Heart right ventricle (tissue), 16 donors: ENCODE data around the gene ILRUN. TPM values are rescaled to one million over a fixed set of nuclear protein-coding genes. Genes with fewer than 3 reads are reported as not detected.
"Not testable (repeated sequence)": the region's sequence is repeated elsewhere in the genome, so short reads cannot be mapped to it uniquely, and the experiment has no call there.

ENCODE experiments used
- ATAC-seq, 8 donors: fragments of 200-7000 bp; cut with Tn5 transposase; one replicate each; pipeline ENCODE4 v1.9.1; 2020; ENCODE audit warnings: mild to moderate bottlenecking in 8 of 8, moderate library complexity in 8 of 8, moderate number of reproducible peaks in 1 of 8
- DNase-seq, 2 donors: peaks; one replicate each; pipeline ENCODE4 v3.0.0-alpha.2; 2020
- H3K27ac ChIP-seq, 10 donors: fragments of 200-600 bp; sonication (generic) in 2 of 10; one replicate each; pipeline versions ENCODE4 v1.5.0 to v1.8.0; 2020 to 2022; ENCODE audit warnings: mild to moderate bottlenecking in 3 of 10
- H3K27me3 ChIP-seq, 7 donors: fragments of 200-600 bp; one replicate each; pipeline ENCODE4 v1.8.0; 2021 to 2022; ENCODE audit warnings: mild to moderate bottlenecking in 2 of 7
- H3K36me3 ChIP-seq, 9 donors: fragments of 200-600 bp; sonication (generic) in 1 of 9; one replicate each; pipeline versions ENCODE4 v1.5.0 to v1.8.0; 2020 to 2022; ENCODE audit warnings: mild to moderate bottlenecking in 2 of 9
- H3K4me1 ChIP-seq, 9 donors: fragments of 200-600 bp; sonication (generic) in 1 of 9; one replicate each; pipeline versions ENCODE4 v1.5.0 to v1.8.0; 2020 to 2022; ENCODE audit warnings: mild to moderate bottlenecking in 4 of 9
- H3K4me3 ChIP-seq, 10 donors: fragments of 200-600 bp; sonication (generic) in 2 of 10; one replicate each; pipeline versions ENCODE4 v1.5.0 to v1.8.0; 2020 to 2022; ENCODE audit warnings: mild to moderate bottlenecking in 7 of 10, moderate library complexity in 2 of 10
- H3K9me3 ChIP-seq, 11 donors: fragments of 200-600 bp in 10 of 11; sonication (generic) in 2 of 11; one replicate each; pipeline versions ENCODE4 v1.5.0 to v1.8.0; 2013 to 2022; ENCODE audit warnings: mild to moderate bottlenecking in 2 of 11, control low read depth in 1 of 11, moderate library complexity in 1 of 11
- CTCF ChIP-seq, 9 donors: fragments of 200-600 bp; sonication (generic) in 2 of 9; IDR thresholded peaks; one replicate each; pipeline versions ENCODE4 v1.5.0 to v1.8.0; 2021 to 2022; ENCODE audit warnings: antibody characterized with exemption in 9 of 9, mild to moderate bottlenecking in 5 of 9, moderate library complexity in 1 of 9
- WGBS, 2 donors: extraction: QIAGEN DNeasy Blood & Tissue Kit; methylation state at CpG; one replicate each; pipeline ENCODE4 v1.1.7; 2013; ENCODE audit warnings: inconsistent platforms in 1 of 2; 5-methylcytosine and 5-hydroxymethylcytosine counted together
- intact Hi-C, 10 donors: fragments of 100-400 bp; cut with DNase I; formaldehyde crosslinking; loops; one replicate each; pipeline versions ENCODE4 v1.11.1 to v1.14.2; 2022
- polyA plus RNA-seq, 2 donors: library from polyadenylated mRNA; stranded (reverse); fragments of 200-250 nt; gene quantifications; one replicate each; pipeline ENCODE4 v1.2.3, GENCODE V29; 2013
- total RNA-seq, 10 donors: library from RNA; stranded (reverse); fragmentation: NEBNext Ultra II Directional in 3 of 10; extraction: Animal tissue kit (Norgen Biotek cat#: 25700) in 3 of 10; gene quantifications; one replicate each; pipeline versions ENCODE4 v1.2.1 to v1.2.4, GENCODE V29; 2021 to 2023
- donor health status: Arrhythmogenic right ventricular cardiomyopathy.
- donor health status: ischemic (EF 13 %, LVEDD 7.1; RV severe dilation, severe dysfunction).
- donor health status: healthy with polysubstance abuse.
- donor health status: DM: no; HTN: yes; CAD: no.
- donor health status: DM: no; HTN: no; CAD: no.
- donor health status: ischemic (EF 25% LVEDD 6.9; RV normal size, moderate dysfunction).
- donor health status: ischemic (EF 25% LVEDD 5.7; RV mildly dilated, moderate dysfunction).
- donor health status: healthy.
- donor health status: DM: yes; HTN: yes; CAD: no.
- donor health status: Ischemic cardiomyopathy.
- donor health status: ischemic (EF 35%, LVEDD 5.7; RV mildly dilated, moderate dysfunction).
- donor health status: nonischemic (EF 11% LVEDD 7.7; RV severe dilation, severe dysfunction).
- donor health status: DM: yes; HTN: yes; CAD: no.
- donor health status: PGD.
- donor health status: ischemic (EF 29% LVEDD 5.4; RV normal size, mild dysfunction).
- donor health status: nonischemic (EF 23%, LVEDD 6.1; RV moderate dilation, normal function).

ILRUN gene
- total and polyA plus RNA-seq, 12 donors = 54.9 to 157 (median 113) TPM

- H3K27me3 ChIP-seq = no peaks in the 10 kb centered on the region
- ATAC-seq (no peak), DNase-seq (no peak)
- H3K27ac ChIP-seq = no peak overlapping the region
- no peaks in the 10 kb centered on the region for H3K36me3 ChIP-seq
- no peaks in the 10 kb centered on the region for H3K9me3 ChIP-seq
- WGBS, 2 donors = 73 to 85% methylated on average over 4 of the region's 4 CpGs
- no peak overlapping the region for H3K4me3 ChIP-seq
- TF ChIP-seq CTCF (IDR thresholded peaks at IDR 0.05) = no peak
- intact Hi-C loops = loop anchor here in 1 of 10 donors (5.0 kb wide), 1 partner anchor 33 kb away; no protein-coding TSS in a partner anchor
- peaks cover 0 to 4% (median 0%) of the 10 kb centered on the region in 9 donors for H3K4me1 ChIP-seq
Observed at GRCh38 chr6:34718976-34719375, 22.4 kb upstream of the ILRUN start.

GRCh38 chr6:34717466-34717865, 20.9 kb upstream of the ILRUN start:
- TF ChIP-seq CTCF (IDR thresholded peaks at IDR 0.05) = no peak
- Histone ChIP-seq H3K4me3 (no peak overlapping the region), H3K4me1 (no peaks in the 10 kb centered on the region), H3K36me3 (no peaks in the 10 kb centered on the region), H3K27me3 (no peaks in the 10 kb centered on the region), H3K9me3 (no peaks in the 10 kb centered on the region), H3K27ac (no peak overlapping the region)
- 94 to 99% methylated on average over 2 of the region's 2 CpGs for WGBS, 2 donors
- DNase-seq = no peak
- no peak for ATAC-seq
- intact Hi-C loops = loop anchor here in 1 of 10 donors (5.0 kb wide), 1 partner anchor 35 kb away; no protein-coding TSS in a partner anchor

- no peak overlapping the region for H3K27ac ChIP-seq
- H3K9me3 ChIP-seq = no peaks in the 10 kb centered on the region
- no peak overlapping the region for H3K4me3 ChIP-seq
- peaks cover 0 to 5% (median 3%) of the 10 kb centered on the region in 9 donors for H3K4me1 ChIP-seq
- no peak for TF ChIP-seq CTCF (IDR thresholded peaks at IDR 0.05)
- no peak for ATAC-seq
- 89 to 94% methylated on average over 4 of the region's 4 CpGs for WGBS, 2 donors
- no peaks in the 10 kb centered on the region for H3K36me3 ChIP-seq
- intact Hi-C loops = loop anchor here in 1 of 10 donors (5.0 kb wide), 1 partner anchor 38 kb away; no protein-coding TSS in a partner anchor
- DNase-seq = no peak
- H3K27me3 ChIP-seq = no peaks in the 10 kb centered on the region
Observed at GRCh38 chr6:34714663-34715062, 18.1 kb upstream of the ILRUN start.

GRCh38 chr6:34712881-34713280, 16.3 kb upstream of the ILRUN start:
- ATAC-seq, intact Hi-C loops, DNase-seq, H3K27ac ChIP-seq, H3K27me3 ChIP-seq, H3K36me3 ChIP-seq, H3K9me3 ChIP-seq, H3K4me3 ChIP-seq: not testable (repeated sequence)
- 91 to 94% methylated on average over 7 of the region's 7 CpGs for WGBS, 2 donors
- peaks cover 0 to 17% (median 11%) of the 10 kb centered on the region in 9 donors for H3K4me1 ChIP-seq

GRCh38 chr6:34709386-34709785, 12.8 kb upstream of the ILRUN start:
- H3K4me3 ChIP-seq = no peak overlapping the region
- WGBS, 2 donors = 9 to 10% methylated on average over 5 of the region's 5 CpGs

More at GRCh38 chr6:34709386-34709785, 12.8 kb upstream of the ILRUN start:
- no peak for TF ChIP-seq CTCF (IDR thresholded peaks at IDR 0.05)
- Histone ChIP-seq H3K27me3 (no peaks in the 10 kb centered on the region), H3K9me3 (no peaks in the 10 kb centered on the region), H3K36me3 (no peaks in the 10 kb centered on the region), H3K27ac (peak overlapping the region; percentile 0 to 77 (median 60)), H3K4me1 (peaks cover 0 to 27% (median 13%) of the 10 kb centered on the region in 9 donors)
- ATAC-seq = peak; percentile 95 to 99 (median 98)
- peak; percentile 79 to 81 for DNase-seq
- intact Hi-C loops = loop anchor here in 1 of 10 donors (10.0 kb wide), 1 partner anchor 245 kb away; the partner anchor contains the start of gene PACSIN1
